HepG2 (cell line): Measurements from ENCODE around the gene HIRA. TPM values are rescaled to one million over a fixed set of nuclear protein-coding genes. Genes with fewer than 3 reads are reported as not detected.

Experiments
- CCDC6 ChIP-seq: sonication (generic); formaldehyde crosslinking; IDR thresholded peaks from 2 replicates; pipeline ENCODE4 v1.8.1; 2022; ENCODE audit warnings: mild to moderate bottlenecking, missing genetic modification reagents, moderate library complexity
- IRX3 ChIP-seq: sonication (generic); formaldehyde crosslinking; IDR thresholded peaks from 2 replicates; pipeline ENCODE4 v1.8.1; 2023; ENCODE audit warnings: mild to moderate bottlenecking, low read depth, missing genetic modification reagents, borderline replicate concordance
- NFE2 ChIP-seq: sonication (generic); formaldehyde crosslinking; IDR thresholded peaks from 2 replicates; pipeline ENCODE4 v1.4.0; 2020; ENCODE audit warnings: missing genetic modification reagents
- NFKBIZ ChIP-seq: IDR thresholded peaks from 2 replicates; pipeline ENCODE4 v1.6.1; 2018; ENCODE audit warnings: missing genetic modification reagents, missing compliant biosample characterization
- PHF20 ChIP-seq: sonication (generic); formaldehyde crosslinking; IDR thresholded peaks from 2 replicates; pipeline ENCODE4 v1.5.0; 2020; ENCODE audit warnings: mild to moderate bottlenecking, missing genetic modification reagents
- REPIN1 ChIP-seq: sonication (generic); formaldehyde crosslinking; IDR thresholded peaks from 2 replicates; pipeline ENCODE4 v1.8.0; 2022; ENCODE audit warnings: missing genetic modification reagents, low read depth, mild to moderate bottlenecking, borderline replicate concordance
- RFX3 ChIP-seq: IDR thresholded peaks from 2 replicates; pipeline ENCODE4 v1.6.1; 2016; ENCODE audit warnings: missing biosample characterization, missing genetic modification reagents
- SP1 ChIP-seq, 2 experiments: fragments of 450-650 bp in 1 of 2; sonication (generic) in 1 of 2; formaldehyde crosslinking in 1 of 2; IDR thresholded peaks; 2 replicates each; pipeline versions ENCODE4 v1.4.0 to v1.6.1; 2016 to 2020; ENCODE audit warnings: missing genetic modification reagents in 1 of 2
- STAG1 ChIP-seq: sonication (generic); formaldehyde crosslinking; IDR thresholded peaks from 2 replicates; pipeline ENCODE4 v1.4.0; 2020; ENCODE audit warnings: missing genetic modification reagents
- TARDBP ChIP-seq: sonication (generic); formaldehyde crosslinking; IDR thresholded peaks from 2 replicates; pipeline ENCODE4 v1.8.0; 2022; ENCODE audit warnings: mild to moderate bottlenecking, missing genetic modification reagents
- ZBTB7A ChIP-seq: sonication (generic); formaldehyde crosslinking; IDR thresholded peaks from 2 replicates; pipeline ENCODE4 v1.8.0; 2022; ENCODE audit warnings: mild to moderate bottlenecking, missing genetic modification reagents
- ZNF430 ChIP-seq: sonication (generic); formaldehyde crosslinking; IDR thresholded peaks from 2 replicates; pipeline ENCODE4 v1.9.0; 2021; ENCODE audit warnings: mild to moderate bottlenecking, missing genetic modification reagents
- ZNF616 ChIP-seq: sonication (generic); formaldehyde crosslinking; IDR thresholded peaks from 2 replicates; pipeline ENCODE4 v1.5.0; 2020; ENCODE audit warnings: low read depth, mild to moderate bottlenecking, missing genetic modification reagents
- ZNF776 ChIP-seq: sonication (generic); formaldehyde crosslinking; IDR thresholded peaks from 2 replicates; pipeline ENCODE4 v1.4.0; 2020; ENCODE audit warnings: mild to moderate bottlenecking, missing genetic modification reagents
- ZNF850 ChIP-seq: sonication (generic); formaldehyde crosslinking; conservative IDR thresholded peaks from 2 replicates; pipeline ENCODE4 v1.9.0; 2021; ENCODE audit warnings: mild to moderate bottlenecking, missing genetic modification reagents
- ZNF878 ChIP-seq: sonication (generic); formaldehyde crosslinking; IDR thresholded peaks from 2 replicates; pipeline ENCODE4 v1.8.1; 2023; ENCODE audit warnings: mild to moderate bottlenecking, missing genetic modification reagents, moderate library complexity
- polyA plus RNA-seq, 8 experiments: library from polyadenylated mRNA; depleted of rRNA in 3 of 8; stranded (reverse) in 7 of 8; unstranded in 1 of 8; fragments of >200 nt; fragmentation: Illumina TruSeq in 4 of 8; extraction: Trizol in 4 of 8; gene quantifications; 2 replicates each; pipeline versions ENCODE4 v1.2.1 to v1.2.3, GENCODE V29; 2011 to 2016; ENCODE audit warnings: low read depth in 4 of 8, missing spikeins in 1 of 8, mixed read lengths in 1 of 8; ENCODE audit not compliant: insufficient read depth in 1 of 8
- total RNA-seq, 5 experiments: library from RNA; depleted of rRNA; stranded (reverse); fragments of >200 nt; fragmentation: Illumina TruSeq; extraction: Trizol; gene quantifications; 2 replicates each; pipeline ENCODE4 v1.2.3, GENCODE V29; 2016; ENCODE audit warnings: low read depth in 1 of 5
- TF ChIP-seq, protein P1 (sequence below): sonication (generic); formaldehyde crosslinking; IDR thresholded peaks from 2 replicates; pipeline ENCODE4 v1.4.0; 2020; ENCODE audit warnings: missing genetic modification reagents
- TF ChIP-seq, protein P2 (sequence below): sonication (generic); formaldehyde crosslinking; IDR thresholded peaks from 2 replicates; pipeline ENCODE4 v1.4.0; 2020; ENCODE audit warnings: low read depth, missing genetic modification reagents
- TF ChIP-seq, protein P3 (sequence below): sonication (generic); formaldehyde crosslinking; IDR thresholded peaks from 2 replicates; pipeline ENCODE4 v1.5.0; 2020; ENCODE audit warnings: mild to moderate bottlenecking, missing genetic modification reagents

HIRA gene
- total and polyA plus RNA-seq, 2 of the 13 experiments (the other 11 are each of a cell fraction or from before 2014, with no cell fraction given) = 21.5 to 29.2 TPM

GRCh38 chr22:19447330-19448075 lies 16.0 kb upstream of the HIRA start, which contains the start of gene C22orf39 (continued):
- TF ChIP-seq, protein P1, sequence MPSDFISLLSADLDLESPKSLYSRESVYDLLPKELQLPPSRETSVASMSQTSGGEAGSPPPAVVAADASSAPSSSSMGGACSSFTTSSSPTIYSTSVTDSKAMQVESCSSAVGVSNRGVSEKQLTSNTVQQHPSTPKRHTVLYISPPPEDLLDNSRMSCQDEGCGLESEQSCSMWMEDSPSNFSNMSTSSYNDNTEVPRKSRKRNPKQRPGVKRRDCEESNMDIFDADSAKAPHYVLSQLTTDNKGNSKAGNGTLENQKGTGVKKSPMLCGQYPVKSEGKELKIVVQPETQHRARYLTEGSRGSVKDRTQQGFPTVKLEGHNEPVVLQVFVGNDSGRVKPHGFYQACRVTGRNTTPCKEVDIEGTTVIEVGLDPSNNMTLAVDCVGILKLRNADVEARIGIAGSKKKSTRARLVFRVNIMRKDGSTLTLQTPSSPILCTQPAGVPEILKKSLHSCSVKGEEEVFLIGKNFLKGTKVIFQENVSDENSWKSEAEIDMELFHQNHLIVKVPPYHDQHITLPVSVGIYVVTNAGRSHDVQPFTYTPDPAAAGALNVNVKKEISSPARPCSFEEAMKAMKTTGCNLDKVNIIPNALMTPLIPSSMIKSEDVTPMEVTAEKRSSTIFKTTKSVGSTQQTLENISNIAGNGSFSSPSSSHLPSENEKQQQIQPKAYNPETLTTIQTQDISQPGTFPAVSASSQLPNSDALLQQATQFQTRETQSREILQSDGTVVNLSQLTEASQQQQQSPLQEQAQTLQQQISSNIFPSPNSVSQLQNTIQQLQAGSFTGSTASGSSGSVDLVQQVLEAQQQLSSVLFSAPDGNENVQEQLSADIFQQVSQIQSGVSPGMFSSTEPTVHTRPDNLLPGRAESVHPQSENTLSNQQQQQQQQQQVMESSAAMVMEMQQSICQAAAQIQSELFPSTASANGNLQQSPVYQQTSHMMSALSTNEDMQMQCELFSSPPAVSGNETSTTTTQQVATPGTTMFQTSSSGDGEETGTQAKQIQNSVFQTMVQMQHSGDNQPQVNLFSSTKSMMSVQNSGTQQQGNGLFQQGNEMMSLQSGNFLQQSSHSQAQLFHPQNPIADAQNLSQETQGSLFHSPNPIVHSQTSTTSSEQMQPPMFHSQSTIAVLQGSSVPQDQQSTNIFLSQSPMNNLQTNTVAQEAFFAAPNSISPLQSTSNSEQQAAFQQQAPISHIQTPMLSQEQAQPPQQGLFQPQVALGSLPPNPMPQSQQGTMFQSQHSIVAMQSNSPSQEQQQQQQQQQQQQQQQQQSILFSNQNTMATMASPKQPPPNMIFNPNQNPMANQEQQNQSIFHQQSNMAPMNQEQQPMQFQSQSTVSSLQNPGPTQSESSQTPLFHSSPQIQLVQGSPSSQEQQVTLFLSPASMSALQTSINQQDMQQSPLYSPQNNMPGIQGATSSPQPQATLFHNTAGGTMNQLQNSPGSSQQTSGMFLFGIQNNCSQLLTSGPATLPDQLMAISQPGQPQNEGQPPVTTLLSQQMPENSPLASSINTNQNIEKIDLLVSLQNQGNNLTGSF (CRISPR knock-in tag) = peak; percentile 56; the same call in 1 of the 2 replicates
- TF ChIP-seq REPIN1 (CRISPR knock-in tag) (no peak), NFKBIZ (CRISPR knock-in tag) (no peak), ZNF850 (CRISPR knock-in tag) (no peak), IRX3 (CRISPR knock-in tag) (no peak), TARDBP (no peak), PHF20 (CRISPR knock-in tag) (peak; percentile 65), SP1 (IDR thresholded peaks at IDR 0.05) (no peak), SP1 (CRISPR knock-in tag; IDR thresholded peaks at IDR 0.05) (peak; percentile 58; the same call in 1 of the 2 replicates), ZBTB7A (peak; percentile 98), ZNF430 (CRISPR knock-in tag) (0 out of 2 replicates have a peak, but pooled peaks have one; percentile 24), ZNF616 (CRISPR knock-in tag) (no peak), STAG1 (CRISPR knock-in tag) (no peak; the same call in 1 of the 2 replicates), RFX3 (CRISPR knock-in tag) (no peak), NFE2 (no peak), ZNF776 (CRISPR knock-in tag) (no peak; the same call in 1 of the 2 replicates), CCDC6 (CRISPR knock-in tag) (peak; percentile 52; the same call in 1 of the 2 replicates), ZNF878 (CRISPR knock-in tag) (no peak)
- TF ChIP-seq, protein P2, sequence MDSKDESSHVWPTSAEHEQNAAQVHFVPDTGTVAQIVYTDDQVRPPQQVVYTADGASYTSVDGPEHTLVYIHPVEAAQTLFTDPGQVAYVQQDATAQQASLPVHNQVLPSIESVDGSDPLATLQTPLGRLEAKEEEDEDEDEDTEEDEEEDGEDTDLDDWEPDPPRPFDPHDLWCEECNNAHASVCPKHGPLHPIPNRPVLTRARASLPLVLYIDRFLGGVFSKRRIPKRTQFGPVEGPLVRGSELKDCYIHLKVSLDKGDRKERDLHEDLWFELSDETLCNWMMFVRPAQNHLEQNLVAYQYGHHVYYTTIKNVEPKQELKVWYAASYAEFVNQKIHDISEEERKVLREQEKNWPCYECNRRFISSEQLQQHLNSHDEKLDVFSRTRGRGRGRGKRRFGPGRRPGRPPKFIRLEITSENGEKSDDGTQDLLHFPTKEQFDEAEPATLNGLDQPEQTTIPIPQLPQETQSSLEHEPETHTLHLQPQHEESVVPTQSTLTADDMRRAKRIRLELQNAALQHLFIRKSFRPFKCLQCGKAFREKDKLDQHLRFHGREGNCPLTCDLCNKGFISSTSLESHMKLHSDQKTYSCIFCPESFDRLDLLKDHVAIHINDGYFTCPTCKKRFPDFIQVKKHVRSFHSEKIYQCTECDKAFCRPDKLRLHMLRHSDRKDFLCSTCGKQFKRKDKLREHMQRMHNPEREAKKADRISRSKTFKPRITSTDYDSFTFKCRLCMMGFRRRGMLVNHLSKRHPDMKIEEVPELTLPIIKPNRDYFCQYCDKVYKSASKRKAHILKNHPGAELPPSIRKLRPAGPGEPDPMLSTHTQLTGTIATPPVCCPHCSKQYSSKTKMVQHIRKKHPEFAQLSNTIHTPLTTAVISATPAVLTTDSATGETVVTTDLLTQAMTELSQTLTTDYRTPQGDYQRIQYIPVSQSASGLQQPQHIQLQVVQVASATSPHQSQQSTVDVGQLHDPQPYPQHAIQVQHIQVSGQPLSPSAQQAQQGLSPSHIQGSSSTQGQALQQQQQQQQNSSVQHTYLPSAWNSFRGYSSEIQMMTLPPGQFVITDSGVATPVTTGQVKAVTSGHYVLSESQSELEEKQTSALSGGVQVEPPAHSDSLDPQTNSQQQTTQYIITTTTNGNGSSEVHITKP (CRISPR knock-in tag) = no peak
- TF ChIP-seq, protein P3, sequence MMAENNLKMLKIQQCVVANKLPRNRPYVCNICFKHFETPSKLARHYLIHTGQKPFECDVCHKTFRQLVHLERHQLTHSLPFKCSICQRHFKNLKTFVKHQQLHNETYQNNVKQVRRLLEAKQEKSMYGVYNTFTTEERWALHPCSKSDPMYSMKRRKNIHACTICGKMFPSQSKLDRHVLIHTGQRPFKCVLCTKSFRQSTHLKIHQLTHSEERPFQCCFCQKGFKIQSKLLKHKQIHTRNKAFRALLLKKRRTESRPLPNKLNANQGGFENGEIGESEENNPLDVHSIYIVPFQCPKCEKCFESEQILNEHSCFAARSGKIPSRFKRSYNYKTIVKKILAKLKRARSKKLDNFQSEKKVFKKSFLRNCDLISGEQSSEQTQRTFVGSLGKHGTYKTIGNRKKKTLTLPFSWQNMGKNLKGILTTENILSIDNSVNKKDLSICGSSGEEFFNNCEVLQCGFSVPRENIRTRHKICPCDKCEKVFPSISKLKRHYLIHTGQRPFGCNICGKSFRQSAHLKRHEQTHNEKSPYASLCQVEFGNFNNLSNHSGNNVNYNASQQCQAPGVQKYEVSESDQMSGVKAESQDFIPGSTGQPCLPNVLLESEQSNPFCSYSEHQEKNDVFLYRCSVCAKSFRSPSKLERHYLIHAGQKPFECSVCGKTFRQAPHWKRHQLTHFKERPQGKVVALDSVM = peak; percentile 57
